IPS-18a (cell line): ENCODE measurements around the gene TELO2.
"Not testable (repeated sequence)": the region's sequence is repeated elsewhere in the genome, so short reads cannot be mapped to it uniquely, and the experiment has no call there.

Source experiments
- H3K27ac ChIP-seq: one replicate; pipeline ENCODE4 v1.5.1; 2013; ENCODE audit warnings: low read length
- H3K27me3 ChIP-seq: one replicate; pipeline ENCODE4 v1.6.1; 2013; ENCODE audit warnings: mild to moderate bottlenecking, low read length; ENCODE audit not compliant: control insufficient read depth, insufficient read depth
- H3K36me3 ChIP-seq: one replicate; pipeline ENCODE4 v1.6.1; 2013; ENCODE audit warnings: low read depth, low read length; ENCODE audit not compliant: control insufficient read depth
- H3K4me1 ChIP-seq: one replicate; pipeline ENCODE4 v1.6.1; 2013; ENCODE audit warnings: low read depth, low read length; ENCODE audit not compliant: control insufficient read depth
- H3K4me3 ChIP-seq: one replicate; pipeline ENCODE4 v1.5.1; 2013; ENCODE audit warnings: low read length
- H3K9ac ChIP-seq: one replicate; pipeline ENCODE4 v1.6.1; 2013; ENCODE audit warnings: mild to moderate bottlenecking, low read length, moderate library complexity
- H3K9me3 ChIP-seq: one replicate; pipeline ENCODE4 v1.6.1; 2013; ENCODE audit warnings: low read depth, low read length; ENCODE audit not compliant: control insufficient read depth

The TELO2 gene

DNA sequence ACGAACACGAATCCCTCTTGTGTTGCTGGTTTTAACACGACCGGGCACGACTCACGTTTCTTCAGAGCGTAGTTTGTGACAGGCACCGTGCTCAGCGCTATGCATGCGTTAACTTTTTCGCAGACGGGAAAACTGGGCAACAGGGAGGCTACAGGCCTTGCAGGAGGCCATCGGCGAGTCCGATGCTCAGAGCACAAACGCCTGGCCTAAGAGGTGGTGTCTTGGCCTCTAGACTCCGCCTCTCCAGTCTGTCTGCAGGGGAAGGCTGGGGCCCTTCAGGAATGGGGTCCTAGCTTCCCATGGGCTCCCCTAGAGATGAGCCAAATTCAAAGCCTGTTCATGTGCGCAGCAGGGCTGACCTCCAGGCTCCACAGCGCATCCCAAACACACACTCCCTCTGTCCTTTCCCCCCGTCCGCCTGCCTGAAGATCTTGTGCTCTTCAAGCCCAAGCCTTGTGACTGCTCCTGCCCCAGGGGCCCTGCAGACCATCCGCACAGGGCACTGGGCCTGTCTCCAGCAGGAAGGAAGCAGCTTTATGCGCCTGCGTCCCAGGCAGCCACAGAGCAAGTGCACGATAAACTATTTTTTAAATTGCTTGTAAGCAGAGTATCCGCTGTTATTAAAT is 21.5 kb upstream of the TELO2 start:
- Histone ChIP-seq H3K36me3 (no peaks in the 10 kb centered on the region), H3K4me3 (no peak overlapping the region), H3K27me3 (peaks cover 12% of the 10 kb centered on the region), H3K27ac (no peak overlapping the region), H3K9ac (no peak overlapping the region), H3K9me3 (no peaks in the 10 kb centered on the region), H3K4me1 (peaks cover 7% of the 10 kb centered on the region)

DNA sequence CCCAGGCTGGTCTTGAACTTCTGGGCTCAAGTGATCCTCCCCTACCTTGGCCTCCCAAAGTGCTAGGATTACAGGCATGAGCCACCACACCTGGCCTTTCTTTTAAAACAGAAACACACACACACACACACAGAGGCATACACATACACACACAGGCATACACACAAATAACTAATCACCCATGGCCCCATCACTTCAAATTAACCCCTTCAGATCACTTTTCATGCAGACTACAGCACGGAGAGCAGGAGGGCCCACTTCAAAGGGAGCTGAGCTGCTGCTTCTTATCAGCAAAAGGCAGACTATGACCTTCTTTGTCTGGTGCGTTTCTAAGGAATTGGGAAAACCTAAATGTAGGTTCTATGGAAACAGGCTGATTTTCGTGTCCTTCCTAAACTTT is 20.2 kb upstream of the TELO2 start:
- no peak overlapping the region for H3K9ac ChIP-seq
- H3K36me3 ChIP-seq, result no peaks in the 10 kb centered on the region
- H3K4me1 ChIP-seq, result peaks cover 7% of the 10 kb centered on the region
- no peak overlapping the region for H3K4me3 ChIP-seq
- H3K27ac ChIP-seq, result no peak overlapping the region
- peaks cover 12% of the 10 kb centered on the region for H3K27me3 ChIP-seq
- H3K9me3 ChIP-seq, result no peaks in the 10 kb centered on the region

DNA sequence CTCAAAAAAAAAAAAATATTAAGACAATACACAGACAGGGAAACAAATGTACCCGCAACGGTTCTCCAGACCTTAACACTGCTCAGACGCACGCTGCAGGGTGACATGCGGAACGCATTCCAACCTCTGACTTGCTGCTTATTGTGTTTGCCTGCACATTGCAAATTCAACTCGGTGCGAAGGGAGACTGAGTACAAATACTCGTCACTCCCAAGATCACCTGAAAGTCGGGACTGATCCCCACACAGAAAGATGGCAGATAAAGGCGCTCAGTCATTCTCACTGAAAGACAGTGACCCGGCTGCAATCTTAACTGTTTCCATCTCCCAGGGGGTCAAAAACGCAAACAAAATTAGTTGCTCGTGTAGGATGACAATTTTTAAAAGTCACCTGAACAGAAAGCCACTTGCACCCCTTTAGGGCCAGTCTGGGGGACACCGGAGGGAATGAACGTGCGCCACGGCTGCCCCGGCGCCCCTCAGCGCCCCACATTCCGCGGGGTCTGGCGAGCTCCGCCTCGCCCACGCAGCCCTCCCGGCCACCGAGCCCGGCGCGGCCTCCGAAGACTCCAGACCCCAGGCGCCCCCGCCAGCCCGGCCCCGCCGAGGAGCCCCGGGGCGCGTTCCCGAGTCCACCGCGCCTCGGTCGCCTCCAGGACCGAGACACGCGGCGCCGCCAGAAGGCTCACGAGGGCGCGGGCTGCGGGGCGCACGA is 18.9 kb upstream of the TELO2 start:
- H3K27ac ChIP-seq, result no peak overlapping the region
- H3K36me3 ChIP-seq, result no peaks in the 10 kb centered on the region
- H3K4me3 ChIP-seq, result peak overlapping the region; percentile 82
- H3K9ac ChIP-seq, result peak overlapping the region; percentile 62
- no peaks in the 10 kb centered on the region for H3K9me3 ChIP-seq
- peaks cover 12% of the 10 kb centered on the region for H3K27me3 ChIP-seq
- H3K4me1 ChIP-seq, result peaks cover 7% of the 10 kb centered on the region

DNA sequence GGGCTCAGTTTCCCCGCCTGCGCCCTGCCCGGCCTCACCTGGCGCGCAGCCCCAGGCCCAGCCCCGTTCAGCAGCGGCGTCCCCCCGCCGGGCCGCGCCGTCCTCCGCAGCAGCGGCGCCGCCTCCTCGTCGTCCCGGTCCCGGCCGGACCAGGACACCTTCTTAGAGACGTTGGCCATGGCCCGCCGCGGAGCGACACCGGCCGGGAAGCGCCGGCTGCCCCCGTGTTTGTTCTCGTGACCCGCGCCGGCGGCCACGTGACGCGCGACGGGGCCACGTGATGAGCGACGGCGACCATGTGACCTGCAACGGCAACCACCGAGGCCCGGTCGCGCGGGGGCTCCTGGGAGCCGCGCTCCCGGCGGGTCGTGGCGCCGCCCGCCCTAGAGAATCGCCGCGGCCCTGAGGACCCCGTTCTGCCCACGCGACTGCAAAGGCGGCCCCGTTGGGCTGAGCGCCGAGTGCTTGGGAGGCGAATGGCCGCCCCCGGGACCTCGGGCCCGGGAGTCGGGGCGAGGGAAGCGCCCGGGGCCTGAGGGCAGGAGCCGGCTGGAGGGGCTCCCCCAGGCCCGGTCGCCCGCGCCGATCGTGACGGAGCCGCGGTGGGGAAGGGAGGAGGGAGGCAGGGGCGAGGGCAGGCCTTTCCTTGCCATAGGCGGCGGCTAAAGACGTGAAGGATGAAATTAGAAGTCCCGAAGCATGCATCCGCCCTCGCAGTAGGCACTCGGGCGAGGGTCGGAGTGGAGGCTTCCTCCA is 18.2 kb upstream of the TELO2 start, which contains the start of gene CLCN7:
Gene CLCN7, minus strand, starts transcription at position 233 of the 756 bp plus-strand sequence. Its CDS starts 54 bp downstream, at position 179.
- Histone ChIP-seq H3K9me3 (no peaks in the 10 kb centered on the region), H3K4me1 (peaks cover 7% of the 10 kb centered on the region), H3K9ac (peak within 1 kb of the TSS; percentile 78), H3K36me3 (no peaks in the 10 kb centered on the region), H3K4me3 (peak within 1 kb of the TSS; percentile 82), H3K27me3 (peaks cover 12% of the 10 kb centered on the region), H3K27ac (no peak within 1 kb of the TSS)

DNA sequence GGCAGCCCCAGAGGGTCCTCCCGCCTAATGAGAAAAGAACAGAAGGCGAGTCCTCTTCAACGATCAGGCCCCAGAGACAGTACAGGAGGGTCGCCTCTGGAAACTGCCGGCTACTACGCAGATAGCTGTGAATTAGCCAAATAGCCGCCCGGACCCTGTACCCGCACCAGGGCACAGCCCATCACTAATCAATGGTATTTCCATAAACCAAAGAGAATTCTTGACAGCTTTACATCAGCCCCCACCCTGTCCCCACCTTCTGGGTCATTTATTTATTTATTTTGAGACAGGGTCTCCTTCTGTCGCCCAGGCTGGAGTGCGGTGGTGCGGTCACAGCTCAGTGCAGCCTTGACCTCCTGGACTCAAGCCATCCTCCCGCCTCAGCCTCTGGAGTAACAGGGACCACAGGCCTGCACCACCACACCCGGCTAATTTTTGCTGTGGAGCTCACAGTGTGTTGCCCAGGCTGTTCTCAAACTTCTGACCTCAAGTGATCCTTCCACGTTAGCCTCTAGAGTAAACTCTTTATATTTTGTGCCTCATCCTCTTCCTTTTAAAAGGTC is 17.5 kb upstream of the TELO2 start:
- Histone ChIP-seq H3K27me3 (peaks cover 12% of the 10 kb centered on the region), H3K36me3 (no peaks in the 10 kb centered on the region), H3K27ac (no peak overlapping the region), H3K9me3 (no peaks in the 10 kb centered on the region), H3K9ac (peak overlapping the region; percentile 78), H3K4me1 (peaks cover 7% of the 10 kb centered on the region), H3K4me3 (peak overlapping the region; percentile 82)

DNA sequence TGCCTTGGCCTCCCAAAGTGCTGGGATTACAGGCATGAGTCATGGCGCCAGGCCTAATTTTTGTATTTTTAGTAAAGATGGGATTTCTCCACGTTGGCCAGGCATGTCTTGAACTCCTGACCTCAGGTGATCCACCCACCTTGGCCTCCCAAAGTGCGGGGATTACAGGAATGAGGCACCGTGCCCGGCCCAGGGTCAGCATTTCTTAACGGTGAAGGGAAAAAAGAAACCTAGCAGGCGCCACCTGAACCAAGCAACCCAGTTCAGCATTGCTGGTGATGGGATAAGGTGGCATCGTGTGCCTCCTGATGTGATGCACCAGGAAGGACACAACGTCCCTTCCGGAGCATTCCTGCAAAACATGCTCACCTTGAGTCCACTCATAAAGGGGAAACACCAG is 16.1 kb upstream of the TELO2 start:
- H3K36me3 ChIP-seq, result no peaks in the 10 kb centered on the region
- H3K27ac ChIP-seq, result no peak overlapping the region
- H3K4me3 ChIP-seq, result no peak overlapping the region
- peaks cover 12% of the 10 kb centered on the region for H3K27me3 ChIP-seq
- H3K9me3 ChIP-seq, result no peaks in the 10 kb centered on the region
- H3K4me1 ChIP-seq, result peaks cover 7% of the 10 kb centered on the region
- H3K9ac ChIP-seq, result no peak overlapping the region

GRCh38 chr16:1478937-1479336 is 14.2 kb upstream of the TELO2 start:
- H3K27ac ChIP-seq, H3K4me3 ChIP-seq, H3K9me3 ChIP-seq, H3K4me1 ChIP-seq, H3K36me3 ChIP-seq, H3K9ac ChIP-seq: not testable (repeated sequence)
- H3K27me3 ChIP-seq, result peaks cover 20% of the 10 kb centered on the region

- H3K36me3 ChIP-seq, result no peaks in the 10 kb centered on the region
- peaks cover 11% of the 10 kb centered on the region for H3K27me3 ChIP-seq
- H3K4me3 ChIP-seq, result no peak overlapping the region
- H3K4me1 ChIP-seq, result no peaks in the 10 kb centered on the region
- no peaks in the 10 kb centered on the region for H3K9me3 ChIP-seq
- H3K9ac ChIP-seq, result no peak overlapping the region
- H3K27ac ChIP-seq, result no peak overlapping the region
These were observed 11.0 kb upstream of the TELO2 start for GRCh38 chr16:1481906-1482835.

GRCh38 chr16:1485847-1486496 is 7.2 kb upstream of the TELO2 start:
- H3K36me3 ChIP-seq, result no peaks in the 10 kb centered on the region
- H3K4me1 ChIP-seq, result no peaks in the 10 kb centered on the region
- peaks cover 11% of the 10 kb centered on the region for H3K27me3 ChIP-seq
- H3K4me3 ChIP-seq, result no peak overlapping the region
- no peaks in the 10 kb centered on the region for H3K9me3 ChIP-seq
- no peak overlapping the region for H3K27ac ChIP-seq
- H3K9ac ChIP-seq, result no peak overlapping the region

DNA sequence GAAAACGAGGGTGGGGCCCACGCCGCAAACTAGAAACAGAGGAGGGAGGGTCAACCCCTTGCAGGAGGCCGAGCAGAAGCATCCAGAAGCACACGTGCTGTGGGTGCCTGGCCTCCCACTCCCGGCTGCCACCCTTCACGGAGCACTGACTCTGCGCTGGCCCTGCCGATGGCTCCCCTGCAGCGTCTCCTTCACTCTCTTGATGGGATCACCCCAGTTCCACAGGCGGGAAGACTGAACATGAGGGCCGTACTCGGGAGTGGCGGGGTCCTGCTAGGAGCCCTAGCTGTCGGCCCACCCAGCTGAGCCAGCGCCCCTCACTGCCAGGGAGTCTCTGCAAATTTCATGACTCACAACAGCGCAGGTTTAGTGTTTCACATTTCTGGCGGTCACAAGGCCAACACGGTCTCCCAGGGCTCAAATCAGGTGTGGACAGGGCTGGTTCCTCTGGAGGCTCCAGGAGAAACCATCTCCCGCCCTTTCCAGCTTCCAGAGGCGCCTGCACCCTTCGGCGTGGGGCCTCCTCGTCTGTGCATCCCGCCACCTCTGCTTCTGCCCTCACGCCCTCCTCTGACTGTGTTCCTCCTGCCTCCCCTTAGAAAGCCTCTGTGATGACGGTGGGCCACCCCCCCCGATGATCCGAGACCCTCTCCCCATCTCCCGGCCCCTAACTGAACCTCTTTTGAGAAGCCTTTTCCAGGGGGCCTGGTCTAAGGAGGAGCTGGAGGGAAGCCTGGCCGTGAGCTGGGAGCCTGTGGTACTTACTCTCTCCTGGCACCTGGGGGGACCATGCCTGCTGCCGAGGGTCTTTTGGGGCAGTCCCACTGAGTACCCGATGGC is 6.4 kb upstream of the TELO2 start:
- H3K4me1 ChIP-seq, result no peaks in the 10 kb centered on the region
- no peak overlapping the region for H3K4me3 ChIP-seq
- H3K9me3 ChIP-seq, result no peaks in the 10 kb centered on the region
- H3K27me3 ChIP-seq, result peaks cover 11% of the 10 kb centered on the region
- H3K36me3 ChIP-seq, result no peaks in the 10 kb centered on the region
- no peak overlapping the region for H3K9ac ChIP-seq
- H3K27ac ChIP-seq, result no peak overlapping the region
